HCT116 (cell line): ENCODE results near the gene HMHB1. TPM values are rescaled to one million over a fixed set of nuclear protein-coding genes. Genes with fewer than 3 reads are reported as not detected.

Experiments used
- ATAC-seq: fragments of 200-7000 bp; cut with Tn5 transposase; 2 replicates; pipeline ENCODE4 v1.9.1; 2020; ENCODE audit warnings: mild to moderate bottlenecking, moderate library complexity
- BruUV-seq: library from RNA; stranded (reverse); fragments of 400-500 nt; replicated peaks from 2 replicates; lab custom pipeline; 2021; lab: Mats Ljungman, UMichigan
- CTCF ChIA-PET: fragments of 300-600 bp; sonication (Branson Sonifier 250); formaldehyde crosslinking; loops from one replicate; lab custom pipeline; 2021; ENCODE audit warnings: antibody characterized with exemption; lab: Charles Lee
- POLR2A ChIA-PET: fragments of 300-600, 350-600 bp; sonication (Branson Sonifier 250); formaldehyde crosslinking; loops from one replicate; lab custom pipeline; 2021; ENCODE audit warnings: antibody characterized with exemption; lab: Charles Lee
- RAD21 ChIA-PET, 2 experiments: fragments of 300-600 bp; sonication (Branson Sonifier 250); formaldehyde crosslinking; loops; one replicate each; lab custom pipeline; 2023; ENCODE audit warnings: low total read pairs in 2 of 2; ENCODE audit not compliant: uncharacterized antibody in 2 of 2, unreplicated experiment in 2 of 2, low non-redundant PET in 1 of 2; lab: Charles Lee
- DNase-seq: peaks from one replicate; pipeline ENCODE4 v3.0.0-alpha.2; 2010; ENCODE audit warnings: low read depth, low spot score
- H2AFZ ChIP-seq: fragments of 200-600 bp; shearing (Covaris generic), sonication (generic); 2 replicates; pipeline ENCODE4 v1.6.1; 2017; ENCODE audit warnings: low read depth, mixed run types, mixed read lengths, antibody characterized with exemption, low read length; ENCODE audit not compliant: poor library complexity, severe bottlenecking
- H3K27ac ChIP-seq: 2 replicates; pipeline ENCODE4 v1.5.1; 2012; ENCODE audit warnings: low read depth, low read length
- H3K27me3 ChIP-seq: fragments of 200-600 bp; sonication (generic); 2 replicates; pipeline ENCODE4 v1.6.1; 2016; ENCODE audit warnings: mixed run types, low read length, mixed read lengths; ENCODE audit not compliant: insufficient read depth
- H3K36me3 ChIP-seq, 2 experiments: fragments of 200-500 bp in 1 of 2; fragments of 200-600 bp in 1 of 2; sonication (Bioruptor generic) in 1 of 2; sonication (generic) in 1 of 2; 2 replicates each; pipeline versions ENCODE4 v1.5.1 to v1.6.1; 2014 to 2016; ENCODE audit warnings: low read length in 2 of 2, inconsistent platforms in 1 of 2, mixed read lengths in 1 of 2, mixed run types in 1 of 2; ENCODE audit not compliant: insufficient read depth in 2 of 2, control insufficient read depth in 1 of 2
- H3K4me1 ChIP-seq, 2 experiments: fragments of 200-600 bp in 1 of 2; sonication (generic) in 1 of 2; 2 replicates each; pipeline versions ENCODE4 v1.5.1 to v1.6.1; 2012 to 2017; ENCODE audit warnings: low read length in 2 of 2, inconsistent platforms in 1 of 2, mild to moderate bottlenecking in 1 of 2, mixed read lengths in 1 of 2, mixed run types in 1 of 2, moderate library complexity in 1 of 2; ENCODE audit not compliant: insufficient read depth in 2 of 2, control insufficient read depth in 1 of 2
- H3K4me2 ChIP-seq: fragments of 200-600 bp; sonication (generic); 2 replicates; pipeline ENCODE4 v1.6.1; 2017; ENCODE audit warnings: mixed run types, low read length, mixed read lengths
- H3K4me3 ChIP-seq, 2 experiments: fragments of 200-600 bp in 1 of 2; sonication (generic) in 1 of 2; replicated peaks in 1 of 2; 2 replicates each; pipeline ENCODE4 v1.5.1; 2011 to 2016; ENCODE audit warnings: low read length in 2 of 2, control low read depth in 1 of 2, low read depth in 1 of 2, mild to moderate bottlenecking in 1 of 2, mixed read lengths in 1 of 2, mixed run types in 1 of 2
- H3K79me2 ChIP-seq: fragments of 200-600 bp; sonication (generic); 2 replicates; pipeline ENCODE4 v1.6.1; 2017; ENCODE audit warnings: mild to moderate bottlenecking, mixed run types, low read length, moderate library complexity, mixed read lengths; ENCODE audit not compliant: insufficient read depth
- H3K9ac ChIP-seq: fragments of 200-600 bp; sonication (generic); 2 replicates; pipeline ENCODE4 v1.6.1; 2016; ENCODE audit warnings: low read length, mixed read lengths
- H3K9me2 ChIP-seq: fragments of 200-600 bp; sonication (generic), shearing (Covaris generic); 2 replicates; pipeline ENCODE4 v1.6.1; 2017; ENCODE audit warnings: mixed run types, mild to moderate bottlenecking, moderate library complexity; ENCODE audit not compliant: insufficient read depth
- H3K9me3 ChIP-seq, 2 experiments: fragments of 200-500 bp in 1 of 2; fragments of 200-600 bp in 1 of 2; sonication (Bioruptor generic) in 1 of 2; sonication (generic) in 1 of 2; 2 replicates each; pipeline ENCODE4 v1.6.1; 2014 to 2017; ENCODE audit warnings: low read length in 2 of 2, mixed read lengths in 2 of 2, inconsistent platforms in 1 of 2, low read depth in 1 of 2, mild to moderate bottlenecking in 1 of 2, mixed run types in 1 of 2, moderate library complexity in 1 of 2; ENCODE audit not compliant: control insufficient read depth in 1 of 2, insufficient read depth in 1 of 2
- H4K20me1 ChIP-seq: fragments of 200-600 bp; sonication (generic), shearing (Covaris generic); 2 replicates; pipeline ENCODE4 v1.6.1; 2017; ENCODE audit warnings: mixed run types, mild to moderate bottlenecking, moderate library complexity; ENCODE audit not compliant: insufficient read depth
- CBX3 ChIP-seq: IDR thresholded peaks from 2 replicates; pipeline ENCODE4 v1.6.1; 2012; ENCODE audit warnings: low read depth
- CTCF ChIP-seq, 3 experiments: fragments of 200-600 bp in 1 of 3; sonication (generic) in 1 of 3; IDR thresholded peaks in 2 of 3; conservative IDR thresholded peaks in 1 of 3; 2 replicates each; pipeline ENCODE4 v1.5.1; 2012 to 2017; ENCODE audit warnings: low read depth in 2 of 3, low read length in 2 of 3, antibody characterized with exemption in 1 of 3, borderline replicate concordance in 1 of 3, control low read depth in 1 of 3, mild to moderate bottlenecking in 1 of 3, mixed read lengths in 1 of 3, mixed run types in 1 of 3, moderate library complexity in 1 of 3; ENCODE audit not compliant: insufficient read depth in 1 of 3
- EGR1 ChIP-seq: IDR thresholded peaks from 2 replicates; pipeline ENCODE4 v1.6.1; 2012; ENCODE audit warnings: low read depth
- EZH2 ChIP-seq: fragments of 200-600 bp; sonication (generic); IDR thresholded peaks from 2 replicates; pipeline ENCODE4 v1.6.1; 2017; ENCODE audit warnings: antibody characterized with exemption, mixed run types
- EZH2phosphoT487 ChIP-seq: fragments of 200-600 bp; IDR thresholded peaks from 2 replicates; pipeline ENCODE4 v1.6.1; 2018; ENCODE audit warnings: antibody characterized with exemption, borderline replicate concordance
- FOSL1 ChIP-seq: IDR thresholded peaks from 2 replicates; pipeline ENCODE4 v1.6.1; 2012; ENCODE audit warnings: low read depth
- POLR2A ChIP-seq: IDR thresholded peaks from 2 replicates; pipeline ENCODE4 v1.7.0; 2011; ENCODE audit warnings: borderline replicate concordance; ENCODE audit not compliant: insufficient read depth, insufficient read length; ENCODE audit errors: extremely low read depth
- POLR2AphosphoS5 ChIP-seq: IDR thresholded peaks from 2 replicates; pipeline ENCODE4 v1.6.1; 2011; ENCODE audit warnings: mild to moderate bottlenecking, low read depth, low read length, moderate library complexity
- SP1 ChIP-seq: IDR thresholded peaks from 2 replicates; pipeline ENCODE4 v1.6.1; 2012; ENCODE audit warnings: low read depth
- SRF ChIP-seq: IDR thresholded peaks from 2 replicates; pipeline ENCODE4 v1.6.1; 2012; ENCODE audit warnings: low read depth
- TCF7L2 ChIP-seq: IDR thresholded peaks from 2 replicates; pipeline ENCODE4 v1.7.0; 2011; ENCODE audit warnings: borderline replicate concordance, inconsistent platforms; ENCODE audit not compliant: insufficient read depth, insufficient read length; ENCODE audit errors: extremely low read depth
- YY1 ChIP-seq: IDR thresholded peaks from 2 replicates; pipeline ENCODE4 v1.6.1; 2011; ENCODE audit warnings: low read length, low read depth, moderate library complexity, mild to moderate bottlenecking; ENCODE audit not compliant: insufficient replicate concordance; ENCODE audit errors: extremely low read depth
- ZFX ChIP-seq: fragments of 450-650 bp; IDR thresholded peaks from 2 replicates; pipeline ENCODE4 v1.6.1; 2017
- ZNF274 ChIP-seq: fragments of 200-500 bp; sonication (Bioruptor generic); IDR thresholded peaks from 2 replicates; pipeline ENCODE4 v1.6.1; 2014; ENCODE audit warnings: mild to moderate bottlenecking, low read depth, low read length, inconsistent platforms
- intact Hi-C: fragments of 100-400 bp; cut with micrococcal nuclease; formaldehyde crosslinking; loops from 2 replicates; pipeline ENCODE4 v1.10.0; 2022
- total RNA-seq: library from RNA; stranded (reverse); gene quantifications from one replicate; pipeline ENCODE4 v1.2.1, GENCODE V29; 2021; ENCODE audit not compliant: unreplicated experiment
- TF ChIP-seq, protein P1 (sequence below): IDR thresholded peaks from 2 replicates; pipeline ENCODE4 v1.6.1; 2012; ENCODE audit warnings: low read depth
- TF ChIP-seq, protein P2 (sequence below): IDR thresholded peaks from 2 replicates; pipeline ENCODE4 v1.6.1; 2012
- TF ChIP-seq, protein P3 (sequence below): IDR thresholded peaks from 2 replicates; pipeline ENCODE4 v1.6.1; 2011; ENCODE audit warnings: mild to moderate bottlenecking, low read length, moderate library complexity; ENCODE audit not compliant: insufficient replicate concordance; ENCODE audit errors: extremely low read depth

HMHB1 gene
- total RNA-seq, 1 experiment from 2014 or later = not detected

DNA sequence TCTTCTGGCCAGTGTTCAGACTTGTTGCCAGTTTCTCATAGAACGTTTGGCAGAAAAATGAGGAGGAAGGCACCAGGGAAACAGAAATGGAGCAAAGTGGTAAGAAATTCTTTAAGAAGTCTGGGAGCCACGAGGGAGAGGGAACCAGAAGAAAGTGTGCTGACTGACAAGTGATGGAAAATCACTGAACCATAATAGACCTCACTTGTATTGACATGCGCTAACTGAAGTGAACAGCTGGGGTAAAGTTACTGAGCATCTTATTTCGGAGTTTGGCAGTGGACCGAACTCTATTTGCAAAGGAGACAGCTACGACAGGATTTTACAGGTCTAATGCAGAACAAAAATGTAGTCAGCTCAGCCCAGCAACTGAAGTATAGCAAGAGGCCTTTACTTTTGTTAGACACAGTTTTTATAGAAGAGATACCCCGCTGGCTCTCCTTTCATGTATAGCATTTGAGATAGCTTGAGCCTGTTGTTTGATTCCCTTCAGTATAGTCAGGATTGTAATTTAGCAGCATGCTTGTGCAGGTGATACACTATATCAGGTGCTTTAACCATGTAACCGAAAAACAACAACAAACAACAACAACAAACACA is 53.6 kb downstream of the HMHB1 start:
- no peaks in the 10 kb centered on the region for H3K9me3 ChIP-seq
- BruUV-seq = no TSS peak
- ChIA-PET CTCF (no interaction called here), RAD21 (no interaction called here), POLR2A (no interaction called here)
- no peaks in the 10 kb centered on the region for H3K36me3 ChIP-seq
- ATAC-seq = no peak
- H3K79me2 ChIP-seq = no peaks in the 10 kb centered on the region
- no peaks in the 10 kb centered on the region for H3K27me3 ChIP-seq
- H2AFZ ChIP-seq = no peak overlapping the region
- H3K9me2 ChIP-seq = no peaks in the 10 kb centered on the region
- no peak overlapping the region for H3K4me2 ChIP-seq
- H3K4me1 ChIP-seq = no peaks in the 10 kb centered on the region
- DNase-seq = no peak
- H3K4me3 ChIP-seq = no peak overlapping the region
- TF ChIP-seq POLR2A (no peak), ZNF274 (no peak), EZH2 (no peak), ZFX (no peak), TCF7L2 (no peak), CTCF (IDR thresholded peaks at IDR 0.05 in 2 of 3, conservative IDR thresholded peaks at IDR 0.05 in 1 of 3; ENCODE audit: borderline replicate concordance in 1 of 3, insufficient read depth in 1 of 3, low read depth in 2 of 3, low read length in 2 of 3) (no peak), SRF (no peak), SP1 (no peak), CBX3 (no peak), EZH2phosphoT487 (no peak), YY1 (no peak), FOSL1 (no peak), EGR1 (no peak), POLR2AphosphoS5 (no peak)
- TF ChIP-seq, protein P1, sequence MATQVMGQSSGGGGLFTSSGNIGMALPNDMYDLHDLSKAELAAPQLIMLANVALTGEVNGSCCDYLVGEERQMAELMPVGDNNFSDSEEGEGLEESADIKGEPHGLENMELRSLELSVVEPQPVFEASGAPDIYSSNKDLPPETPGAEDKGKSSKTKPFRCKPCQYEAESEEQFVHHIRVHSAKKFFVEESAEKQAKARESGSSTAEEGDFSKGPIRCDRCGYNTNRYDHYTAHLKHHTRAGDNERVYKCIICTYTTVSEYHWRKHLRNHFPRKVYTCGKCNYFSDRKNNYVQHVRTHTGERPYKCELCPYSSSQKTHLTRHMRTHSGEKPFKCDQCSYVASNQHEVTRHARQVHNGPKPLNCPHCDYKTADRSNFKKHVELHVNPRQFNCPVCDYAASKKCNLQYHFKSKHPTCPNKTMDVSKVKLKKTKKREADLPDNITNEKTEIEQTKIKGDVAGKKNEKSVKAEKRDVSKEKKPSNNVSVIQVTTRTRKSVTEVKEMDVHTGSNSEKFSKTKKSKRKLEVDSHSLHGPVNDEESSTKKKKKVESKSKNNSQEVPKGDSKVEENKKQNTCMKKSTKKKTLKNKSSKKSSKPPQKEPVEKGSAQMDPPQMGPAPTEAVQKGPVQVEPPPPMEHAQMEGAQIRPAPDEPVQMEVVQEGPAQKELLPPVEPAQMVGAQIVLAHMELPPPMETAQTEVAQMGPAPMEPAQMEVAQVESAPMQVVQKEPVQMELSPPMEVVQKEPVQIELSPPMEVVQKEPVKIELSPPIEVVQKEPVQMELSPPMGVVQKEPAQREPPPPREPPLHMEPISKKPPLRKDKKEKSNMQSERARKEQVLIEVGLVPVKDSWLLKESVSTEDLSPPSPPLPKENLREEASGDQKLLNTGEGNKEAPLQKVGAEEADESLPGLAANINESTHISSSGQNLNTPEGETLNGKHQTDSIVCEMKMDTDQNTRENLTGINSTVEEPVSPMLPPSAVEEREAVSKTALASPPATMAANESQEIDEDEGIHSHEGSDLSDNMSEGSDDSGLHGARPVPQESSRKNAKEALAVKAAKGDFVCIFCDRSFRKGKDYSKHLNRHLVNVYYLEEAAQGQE = no peak
- TF ChIP-seq, protein P2, sequence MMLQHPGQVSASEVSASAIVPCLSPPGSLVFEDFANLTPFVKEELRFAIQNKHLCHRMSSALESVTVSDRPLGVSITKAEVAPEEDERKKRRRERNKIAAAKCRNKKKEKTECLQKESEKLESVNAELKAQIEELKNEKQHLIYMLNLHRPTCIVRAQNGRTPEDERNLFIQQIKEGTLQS = no peak
- TF ChIP-seq, protein P3, sequence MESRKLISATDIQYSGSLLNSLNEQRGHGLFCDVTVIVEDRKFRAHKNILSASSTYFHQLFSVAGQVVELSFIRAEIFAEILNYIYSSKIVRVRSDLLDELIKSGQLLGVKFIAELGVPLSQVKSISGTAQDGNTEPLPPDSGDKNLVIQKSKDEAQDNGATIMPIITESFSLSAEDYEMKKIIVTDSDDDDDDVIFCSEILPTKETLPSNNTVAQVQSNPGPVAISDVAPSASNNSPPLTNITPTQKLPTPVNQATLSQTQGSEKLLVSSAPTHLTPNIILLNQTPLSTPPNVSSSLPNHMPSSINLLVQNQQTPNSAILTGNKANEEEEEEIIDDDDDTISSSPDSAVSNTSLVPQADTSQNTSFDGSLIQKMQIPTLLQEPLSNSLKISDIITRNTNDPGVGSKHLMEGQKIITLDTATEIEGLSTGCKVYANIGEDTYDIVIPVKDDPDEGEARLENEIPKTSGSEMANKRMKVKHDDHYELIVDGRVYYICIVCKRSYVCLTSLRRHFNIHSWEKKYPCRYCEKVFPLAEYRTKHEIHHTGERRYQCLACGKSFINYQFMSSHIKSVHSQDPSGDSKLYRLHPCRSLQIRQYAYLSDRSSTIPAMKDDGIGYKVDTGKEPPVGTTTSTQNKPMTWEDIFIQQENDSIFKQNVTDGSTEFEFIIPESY = no peak
- H3K9ac ChIP-seq = no peak overlapping the region
- intact Hi-C loops = no loop called here
- H4K20me1 ChIP-seq = no peaks in the 10 kb centered on the region
- H3K27ac ChIP-seq = no peak overlapping the region
